ENCODE measurements around the gene SYNE2.
"Not testable (repeated sequence)": the region's sequence is repeated elsewhere in the genome, so short reads cannot be mapped to it uniquely, and the experiment has no call there.

SYNE2 gene

GRCh38 chr14:64126548-64126947 is 273.7 kb downstream of the SYNE2 start:
- DNase-seq: no peak

GRCh38 chr14:64137657-64138290 is 285.0 kb downstream of the SYNE2 start:
- no peak for DNase-seq

GRCh38 chr14:64147126-64147790 is 294.5 kb downstream of the SYNE2 start:
- DNase-seq: no peak

DNA sequence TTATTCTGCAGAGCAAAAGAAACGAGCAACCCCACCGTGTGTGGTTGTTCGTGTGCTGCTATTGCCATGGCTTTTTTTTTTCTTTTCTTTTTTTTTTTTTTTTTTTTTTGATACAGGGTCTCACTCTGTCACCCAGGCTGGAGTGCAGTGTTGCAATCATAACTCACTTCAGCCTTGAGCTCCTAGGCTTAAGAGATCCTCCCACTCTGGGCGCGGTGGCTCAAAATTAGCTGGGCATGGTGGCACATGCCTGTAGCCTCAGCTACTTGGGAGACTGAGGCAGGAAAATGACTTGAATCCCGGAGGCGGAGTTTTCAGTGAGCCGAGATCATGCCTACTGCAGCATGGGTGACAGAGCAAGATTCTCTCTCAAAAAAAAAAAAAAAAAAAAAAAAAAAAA is 297.1 kb downstream of the SYNE2 start:
- DNase-seq: no peak

GRCh38 chr14:64158608-64159007 is 305.8 kb downstream of the SYNE2 start:
- no peak for DNase-seq

DNA sequence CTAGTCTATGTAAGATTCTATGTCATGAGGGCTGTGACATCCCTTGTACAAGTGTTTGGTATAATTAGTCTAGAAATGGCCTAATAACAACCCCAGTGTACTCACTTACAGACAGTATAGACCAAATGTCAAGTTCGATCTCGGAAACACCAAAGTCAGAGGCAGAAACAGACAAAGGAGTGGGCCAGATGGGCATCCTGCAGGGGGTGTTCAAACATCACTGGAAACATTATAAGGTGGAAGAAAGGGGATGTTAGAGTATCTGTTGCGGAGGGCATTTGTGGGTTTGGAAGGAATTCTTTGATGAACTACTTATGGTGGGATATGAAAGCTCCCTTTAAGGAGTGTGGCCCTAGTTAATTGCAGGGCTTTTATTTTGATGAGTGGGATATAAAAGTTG is 306.8 kb downstream of the SYNE2 start:
- DNase-seq: no peak

DNA sequence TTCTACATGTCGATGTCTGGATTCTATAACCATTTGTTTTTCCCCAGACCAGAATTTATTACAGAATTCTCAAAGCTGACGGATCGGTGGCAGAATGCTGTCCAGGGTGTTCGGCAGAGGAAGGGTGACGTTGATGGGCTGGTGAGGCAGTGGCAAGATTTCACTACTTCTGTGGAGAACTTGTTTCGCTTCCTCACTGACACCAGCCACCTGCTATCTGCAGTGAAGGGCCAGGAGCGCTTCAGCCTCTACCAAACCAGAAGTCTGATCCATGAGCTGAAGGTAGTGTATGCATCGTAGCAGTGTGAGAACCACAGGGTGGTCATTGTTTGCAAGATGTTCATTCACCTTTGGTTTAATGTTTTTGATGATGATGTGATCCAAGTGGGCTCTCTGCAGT is 317.4 kb downstream of the SYNE2 start:
- DNase-seq: no peak

GRCh38 chr14:64174922-64175782 is 322.3 kb downstream of the SYNE2 start:
- no peak for DNase-seq

GRCh38 chr14:64176330-64176729 is 323.5 kb downstream of the SYNE2 start:
- no peak for DNase-seq

DNA sequence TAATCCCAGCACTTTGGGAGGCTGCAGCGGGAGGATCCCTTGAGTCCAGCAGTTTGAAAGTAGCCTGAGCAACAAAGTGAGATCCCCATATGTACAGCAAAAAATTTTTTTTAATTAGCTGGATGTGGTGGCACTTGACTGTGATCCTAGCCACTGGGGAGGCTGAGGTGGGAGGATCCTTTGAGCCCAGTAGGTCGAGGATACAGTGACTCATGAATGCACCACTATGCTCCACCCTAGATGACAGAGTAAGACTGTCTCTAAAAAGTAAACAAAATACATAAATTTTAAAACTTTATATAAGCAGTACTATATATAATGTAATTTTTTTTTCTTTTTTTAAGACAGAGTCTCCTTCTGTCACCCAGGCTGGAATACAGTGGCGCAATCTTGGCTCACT is 326.0 kb downstream of the SYNE2 start:
- DNase-seq: no peak

DNA sequence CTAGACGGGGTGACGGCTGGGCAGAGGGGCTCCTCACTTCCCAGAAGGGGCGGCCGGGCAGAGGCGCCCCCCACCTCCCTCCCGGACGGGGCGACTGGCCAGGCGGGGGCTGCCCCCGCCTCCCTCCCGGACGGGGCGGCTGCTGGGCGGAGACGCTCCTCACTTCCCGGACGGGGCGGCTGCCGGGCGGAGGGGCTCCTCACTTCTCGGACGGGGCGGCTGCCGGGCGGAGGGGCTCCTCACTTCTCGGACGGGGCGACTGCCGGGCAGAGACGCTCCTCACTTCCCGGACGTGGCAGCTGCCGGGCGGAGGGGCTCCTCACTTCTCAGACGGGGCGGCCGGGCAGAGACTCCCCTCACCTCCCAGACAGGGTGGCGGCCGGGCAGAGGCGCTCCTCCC is 330.1 kb downstream of the SYNE2 start:
- DNase-seq: not testable (repeated sequence)

DNA sequence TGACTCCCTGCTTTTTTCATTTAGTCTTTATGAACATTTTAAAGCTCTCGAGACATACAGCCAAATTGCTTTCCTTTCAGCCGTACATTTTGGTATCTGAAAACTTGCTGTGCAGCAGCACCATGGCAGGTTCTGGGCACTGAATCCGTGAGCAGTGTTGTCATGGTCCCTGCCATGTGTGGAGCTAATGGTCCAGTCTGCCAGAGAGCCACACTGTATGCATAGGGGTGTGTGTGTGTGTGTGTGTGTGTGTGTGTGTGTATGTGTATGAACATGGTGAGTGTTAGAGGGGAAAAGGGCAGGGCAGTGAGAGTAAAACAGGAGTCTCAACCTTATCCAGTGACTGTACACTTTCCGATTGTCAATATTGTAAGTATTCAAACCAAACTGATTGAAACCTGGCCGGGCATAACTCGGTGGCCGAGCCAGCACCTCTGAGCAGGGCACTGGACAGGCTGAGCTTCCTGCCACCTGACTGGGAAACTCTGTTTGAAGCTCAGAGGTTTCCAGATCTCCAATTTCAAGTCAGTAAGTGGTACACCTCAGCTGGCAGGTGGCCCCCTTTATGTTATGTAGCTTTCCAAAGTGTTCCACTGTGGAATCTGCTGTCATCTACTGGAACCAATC is 331.4 kb downstream of the SYNE2 start:
- DNase-seq: no peak

DNA sequence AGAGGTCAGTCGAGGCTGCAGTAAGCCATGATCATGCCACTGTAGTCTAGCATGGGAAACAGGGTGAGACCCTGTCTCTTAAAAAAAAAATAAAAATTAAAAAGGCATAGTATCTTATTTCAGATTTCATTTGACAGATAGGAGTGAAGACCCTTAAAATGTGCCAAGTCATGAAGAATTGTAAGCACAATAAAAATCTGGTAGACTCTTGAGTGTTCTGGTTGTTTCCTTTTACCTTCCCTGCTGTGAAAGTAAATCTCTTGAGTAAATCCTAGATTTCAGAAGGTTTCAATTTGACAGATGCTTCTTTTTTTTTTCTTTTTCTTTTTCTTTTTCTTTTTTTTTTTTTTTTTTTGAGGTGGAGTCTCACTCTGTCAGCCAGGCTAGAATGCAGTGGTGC is 332.4 kb downstream of the SYNE2 start:
- no peak for DNase-seq

DNA sequence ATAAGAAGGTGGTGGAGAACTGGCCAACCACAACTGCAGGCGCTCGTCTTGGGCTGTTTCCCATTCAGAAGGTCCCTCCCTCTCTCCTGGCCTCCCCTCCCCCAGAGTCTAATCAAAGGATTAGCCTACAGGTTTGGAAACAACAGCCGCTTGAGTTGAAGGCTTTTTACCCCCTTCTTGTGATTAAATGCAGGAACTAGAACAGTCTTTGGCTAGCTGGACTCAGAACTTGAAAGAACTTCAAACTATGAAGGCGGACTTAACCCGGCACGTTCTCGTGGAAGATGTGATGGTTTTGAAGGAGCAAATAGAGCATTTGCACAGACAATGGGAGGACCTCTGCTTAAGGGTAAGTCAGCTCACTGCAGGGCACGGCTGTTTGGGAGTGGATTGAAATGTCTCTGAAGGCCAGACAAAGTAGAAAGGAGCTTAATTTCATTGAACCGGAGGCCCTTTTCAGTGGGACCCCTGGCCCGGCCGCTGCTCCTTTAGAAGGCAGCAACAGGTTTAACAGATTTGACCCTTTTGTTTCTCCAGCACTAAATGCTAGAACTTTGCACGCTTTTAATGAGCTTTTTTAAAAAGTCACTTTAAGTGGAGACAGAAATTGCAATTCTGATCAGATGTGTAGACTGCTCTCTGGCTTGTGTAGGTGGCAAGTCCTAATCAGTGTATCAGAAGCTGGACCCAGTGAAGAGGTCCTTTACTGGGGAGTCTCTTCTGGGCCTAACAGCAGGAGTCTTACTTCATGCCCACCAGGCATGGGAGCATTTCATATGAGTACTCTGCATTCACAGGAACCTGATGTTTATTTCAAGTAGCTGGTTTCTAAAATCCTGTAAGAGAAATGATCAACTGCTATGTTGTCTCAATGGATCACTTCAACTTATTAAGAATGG is 333.7 kb downstream of the SYNE2 start:
- no peak for DNase-seq

GRCh38 chr14:64187331-64187730 is 334.5 kb downstream of the SYNE2 start:
- no peak for DNase-seq

DNA sequence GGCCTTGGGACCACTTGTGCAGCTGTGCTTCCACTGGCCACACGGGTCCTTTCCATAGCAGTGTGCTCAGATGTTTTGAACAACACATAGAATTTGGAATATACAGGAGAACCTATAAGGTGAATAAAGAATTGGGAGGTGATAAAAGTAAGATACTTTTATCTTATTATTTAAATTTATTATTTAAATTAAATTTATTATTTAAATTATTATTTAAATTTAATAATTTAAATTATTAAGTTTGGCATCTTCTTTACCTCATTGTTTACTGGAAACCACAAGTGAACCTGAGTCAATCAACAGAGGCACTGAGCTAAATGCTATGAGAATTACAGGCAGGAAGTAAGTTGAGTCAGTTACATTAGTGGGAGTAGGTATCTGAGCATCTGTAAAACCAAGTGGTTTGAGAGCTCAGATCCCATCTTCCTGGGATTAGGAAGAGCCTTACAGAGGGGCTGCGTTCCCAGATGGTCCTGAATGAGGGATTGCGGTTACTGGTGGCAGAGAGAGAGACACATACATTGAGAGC is 338.2 kb downstream of the SYNE2 start:
- DNase-seq: no peak

DNA sequence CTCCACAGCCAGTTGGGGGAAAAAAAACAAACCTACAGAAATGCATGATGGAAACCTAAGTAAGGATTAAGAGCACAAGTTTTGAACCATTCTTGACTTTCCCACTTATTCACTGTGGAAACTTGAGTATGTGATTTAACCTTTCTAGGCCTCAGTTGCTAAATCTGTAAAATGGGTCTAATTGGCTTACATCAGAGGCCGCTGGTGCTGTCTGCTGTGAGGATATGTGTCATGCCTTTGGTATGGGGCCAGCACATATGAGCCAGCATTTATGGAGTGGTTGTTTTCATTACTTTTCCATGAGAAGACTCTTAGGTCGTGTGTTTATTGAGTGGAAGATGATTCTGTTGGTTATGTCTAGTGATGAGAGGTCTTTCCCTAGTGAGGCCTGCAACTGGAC is 339.0 kb downstream of the SYNE2 start:
- DNase-seq: no peak

GRCh38 chr14:64193821-64194220 is 341.0 kb downstream of the SYNE2 start:
- no peak for DNase-seq

DNA sequence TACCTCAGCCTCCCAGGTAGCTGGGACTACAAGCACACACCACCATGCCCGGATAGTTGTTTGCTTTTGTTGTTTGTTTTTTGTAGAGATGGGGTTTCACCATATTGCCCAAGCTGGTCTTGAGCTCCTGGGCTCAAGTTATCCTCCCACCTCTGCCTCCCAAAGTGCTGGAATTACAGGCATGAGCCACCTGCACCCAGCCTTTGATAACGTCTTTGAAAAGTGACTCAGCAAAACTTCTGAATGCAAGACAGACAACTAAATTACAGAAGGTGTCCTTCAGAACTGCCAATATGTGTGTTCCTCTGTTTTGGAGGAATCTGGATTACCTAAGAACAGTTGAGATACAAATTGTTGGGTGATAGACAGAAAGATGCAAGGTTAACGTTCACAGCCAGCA is 341.6 kb downstream of the SYNE2 start:
- DNase-seq: no peak

DNA sequence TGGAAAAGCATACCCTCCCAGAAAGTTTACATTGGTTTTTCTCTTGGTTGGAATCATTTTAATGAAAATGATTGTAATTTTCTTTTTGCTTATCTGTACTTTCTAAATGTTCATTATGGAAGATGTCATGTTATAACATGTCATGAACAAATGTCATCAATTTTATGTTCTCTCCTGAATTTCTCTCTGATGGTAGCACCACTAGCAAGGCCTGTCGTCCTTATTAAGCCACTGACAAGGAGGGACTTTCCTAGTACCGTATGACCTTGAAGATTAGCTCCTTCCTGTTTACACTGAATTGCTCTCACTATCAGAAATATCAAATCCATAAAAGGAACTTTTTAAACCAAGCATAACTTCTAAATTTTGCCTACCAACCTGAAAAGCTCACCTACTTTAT is 342.4 kb downstream of the SYNE2 start:
- no peak for DNase-seq

- no peak for DNase-seq
Observed at GRCh38 chr14:64196056-64196455, 343.3 kb downstream of the SYNE2 start.

- DNase-seq: no peak
Observed at GRCh38 chr14:64196814-64197411, 344.1 kb downstream of the SYNE2 start.
